AG04450 (cell line): Measurements from ENCODE around the gene DOP1A. TPM values are rescaled to one million over a fixed set of nuclear protein-coding genes. Genes with fewer than 3 reads are reported as not detected.

Experiments used
- CTCF ChIA-PET: fragments of 300-600, 350-600 bp; formaldehyde crosslinking; extraction: SDS; loops from one replicate; lab custom pipeline; 2022; ENCODE audit warnings: antibody characterized with exemption, inconsistent platforms; lab: Charles Lee
- POLR2A ChIA-PET: fragments of 350-600 bp; formaldehyde crosslinking; extraction: SDS; loops from one replicate; lab custom pipeline; 2021; ENCODE audit warnings: antibody characterized with exemption, inconsistent platforms; lab: Yijun Ruan, JAX
- DNase-seq: peaks from one replicate; pipeline ENCODE4 v3.0.0-alpha.2; 2011; ENCODE audit warnings: low read depth, low spot score
- H3K27ac ChIP-seq: one replicate; pipeline ENCODE4 v1.5.1; 2012; ENCODE audit warnings: low read depth, low read length, control low read depth
- H3K27me3 ChIP-seq: one replicate; pipeline ENCODE4 v1.6.0; 2012; ENCODE audit warnings: low read length; ENCODE audit not compliant: control insufficient read depth, insufficient read depth
- H3K4me3 ChIP-seq: 2 replicates; pipeline ENCODE4 v1.5.1; 2011; ENCODE audit warnings: mild to moderate bottlenecking, low read depth, low read length, control low read depth
- H3K9me3 ChIP-seq: 2 replicates; pipeline ENCODE4 v1.5.1; 2012; ENCODE audit warnings: low read length; ENCODE audit not compliant: control insufficient read depth, insufficient read depth
- polyA plus RNA-seq: library from polyadenylated mRNA; depleted of rRNA; stranded (reverse); fragments of >200 nt; gene quantifications from 2 replicates; pipeline ENCODE4 v1.2.3, GENCODE V29; 2011
- TF ChIP-seq, protein P1 (sequence below): IDR thresholded peaks from 2 replicates; pipeline ENCODE4 v1.5.1; 2011; ENCODE audit warnings: low read depth, low read length, control low read depth, inconsistent platforms

The DOP1A gene
- polyA plus RNA-seq, 1 experiment: 14.6 TPM

- ChIA-PET CTCF (interaction anchor here (3.8 kb wide), 1 partner anchor 87 kb away, joined by 39 read pairs; the partner anchor contains the start of genes DOP1A and UBE3D), POLR2A (no interaction called here)
- Histone ChIP-seq H3K27ac (no peak overlapping the region), H3K27me3 (no peaks in the 10 kb centered on the region), H3K4me3 (no peak overlapping the region), H3K9me3 (no peaks in the 10 kb centered on the region)
- TF ChIP-seq, protein P1, sequence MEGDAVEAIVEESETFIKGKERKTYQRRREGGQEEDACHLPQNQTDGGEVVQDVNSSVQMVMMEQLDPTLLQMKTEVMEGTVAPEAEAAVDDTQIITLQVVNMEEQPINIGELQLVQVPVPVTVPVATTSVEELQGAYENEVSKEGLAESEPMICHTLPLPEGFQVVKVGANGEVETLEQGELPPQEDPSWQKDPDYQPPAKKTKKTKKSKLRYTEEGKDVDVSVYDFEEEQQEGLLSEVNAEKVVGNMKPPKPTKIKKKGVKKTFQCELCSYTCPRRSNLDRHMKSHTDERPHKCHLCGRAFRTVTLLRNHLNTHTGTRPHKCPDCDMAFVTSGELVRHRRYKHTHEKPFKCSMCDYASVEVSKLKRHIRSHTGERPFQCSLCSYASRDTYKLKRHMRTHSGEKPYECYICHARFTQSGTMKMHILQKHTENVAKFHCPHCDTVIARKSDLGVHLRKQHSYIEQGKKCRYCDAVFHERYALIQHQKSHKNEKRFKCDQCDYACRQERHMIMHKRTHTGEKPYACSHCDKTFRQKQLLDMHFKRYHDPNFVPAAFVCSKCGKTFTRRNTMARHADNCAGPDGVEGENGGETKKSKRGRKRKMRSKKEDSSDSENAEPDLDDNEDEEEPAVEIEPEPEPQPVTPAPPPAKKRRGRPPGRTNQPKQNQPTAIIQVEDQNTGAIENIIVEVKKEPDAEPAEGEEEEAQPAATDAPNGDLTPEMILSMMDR: no peak
- DNase-seq: no peak
Observed at GRCh38 chr6:83153883-83154521, 86.5 kb downstream of the DOP1A start.

- no peak overlapping the region for H3K27ac ChIP-seq
- no peak overlapping the region for H3K4me3 ChIP-seq
- TF ChIP-seq, protein P1: no peak
- CTCF ChIA-PET: interaction anchor here (1.3 to 3.8 kb wide), 2 partner anchors 89 to 357 kb away, joined by 3 to 39 read pairs; partner anchors contain the start of genes DOP1A, PRSS35 and UBE3D
- no peaks in the 10 kb centered on the region for H3K27me3 ChIP-seq
- no peak for DNase-seq
- POLR2A ChIA-PET: no interaction called here
- H3K9me3 ChIP-seq: no peaks in the 10 kb centered on the region
Observed at GRCh38 chr6:83155794-83156193, 88.3 kb downstream of the DOP1A start.

DNA sequence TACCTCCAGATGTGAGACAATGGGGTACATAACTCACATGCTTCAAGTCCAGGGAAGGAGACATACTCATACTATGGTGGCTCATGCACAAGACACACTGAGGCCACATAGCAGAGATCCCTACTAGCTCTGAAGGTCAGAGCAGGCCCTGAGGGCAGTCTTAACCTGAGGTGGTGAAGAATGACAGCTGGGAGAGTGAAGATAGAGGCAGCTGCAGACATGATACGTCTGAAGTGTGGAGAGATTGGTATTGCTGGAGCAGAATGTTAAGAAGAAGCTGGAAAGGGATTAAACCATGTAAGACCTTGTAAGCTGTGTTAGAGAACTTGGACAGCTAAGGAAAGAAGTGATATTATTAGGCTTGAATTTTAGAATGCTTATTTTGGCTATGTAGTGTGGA is 92.7 kb downstream of the DOP1A start:
- no peak overlapping the region for H3K4me3 ChIP-seq
- ChIA-PET POLR2A (no interaction called here), CTCF (interaction anchor here (0.6 to 1.2 kb wide), 3 partner anchors 30 to 95 kb away, joined by 3 to 6 read pairs (median 3); no protein-coding TSS in a partner anchor)
- H3K9me3 ChIP-seq: no peaks in the 10 kb centered on the region
- TF ChIP-seq, protein P1: no peak
- H3K27ac ChIP-seq: no peak overlapping the region
- H3K27me3 ChIP-seq: no peaks in the 10 kb centered on the region
- no peak for DNase-seq

GRCh38 chr6:83167726-83168278 is 100.3 kb downstream of the DOP1A start:
- DNase-seq: no peak
- POLR2A ChIA-PET: no interaction called here
- H3K4me3 ChIP-seq: no peak overlapping the region
- CTCF ChIA-PET: interaction anchor here (4.7 kb wide), 1 partner anchor 101 kb away, joined by 28 read pairs; the partner anchor contains the start of genes DOP1A and UBE3D
- H3K9me3 ChIP-seq: no peaks in the 10 kb centered on the region
- TF ChIP-seq, protein P1: no peak
- H3K27ac ChIP-seq: no peak overlapping the region
- H3K27me3 ChIP-seq: no peaks in the 10 kb centered on the region

GRCh38 chr6:83168556-83168955 is 101.1 kb downstream of the DOP1A start:
- TF ChIP-seq, protein P1: no peak
- Histone ChIP-seq H3K27ac (no peak overlapping the region), H3K4me3 (no peak overlapping the region), H3K9me3 (no peaks in the 10 kb centered on the region), H3K27me3 (no peaks in the 10 kb centered on the region)
- no peak for DNase-seq
- ChIA-PET CTCF (interaction anchor here (1.6 to 4.7 kb wide), 3 partner anchors 102 to 346 kb away, joined by 4 to 28 read pairs (median 6); partner anchors contain the start of genes DOP1A, PRSS35 and UBE3D), POLR2A (no interaction called here)
